C1 segment of cervical spinal cord (tissue), 14 donors: ENCODE measurements around the gene MIGA1.
"Not testable (repeated sequence)": the region's sequence is repeated elsewhere in the genome, so short reads cannot be mapped to it uniquely, and the experiment has no call there.

ENCODE experiments used
- DNase-seq, 14 donors: peaks; one replicate each; lab custom pipeline; 2025; lab: John Stamatoyannopoulos, UW

Gene MIGA1

DNA sequence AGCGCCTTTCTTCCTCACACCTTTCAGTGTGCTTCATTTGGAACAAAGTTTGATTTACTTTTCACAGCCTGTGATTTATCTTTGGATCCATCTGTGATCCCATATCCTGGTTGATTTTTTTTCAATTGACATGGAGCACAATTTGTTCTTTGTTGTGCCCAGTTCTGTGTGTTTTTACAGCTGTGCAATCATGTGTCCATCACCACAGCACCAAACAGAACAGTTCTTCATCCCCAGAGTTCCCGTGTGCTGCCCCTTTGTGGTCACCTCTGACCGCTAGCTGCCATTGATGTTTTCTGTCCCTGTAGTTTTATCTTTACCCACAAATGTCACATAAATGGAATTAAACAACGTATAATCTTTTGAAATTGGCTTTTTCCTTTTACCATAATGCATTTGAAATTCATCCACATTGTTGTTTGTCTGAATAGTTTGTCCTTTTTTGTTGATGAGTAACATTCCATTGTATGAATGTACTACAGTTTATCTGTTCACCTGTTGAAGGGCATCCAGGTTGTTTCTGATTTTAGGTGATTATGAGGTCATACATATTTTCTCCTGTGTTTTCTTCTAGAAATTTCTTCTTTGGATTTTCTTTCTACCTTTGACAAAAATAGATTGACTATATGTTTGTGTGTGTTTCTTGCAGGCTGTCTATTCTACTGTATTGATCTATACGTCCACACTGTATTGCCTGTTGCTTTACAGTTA is 17.4 kb downstream of the MIGA1 start:
- DNase-seq = peak in 10 of 14 donors; percentile 0 to 43 (median 24)

DNA sequence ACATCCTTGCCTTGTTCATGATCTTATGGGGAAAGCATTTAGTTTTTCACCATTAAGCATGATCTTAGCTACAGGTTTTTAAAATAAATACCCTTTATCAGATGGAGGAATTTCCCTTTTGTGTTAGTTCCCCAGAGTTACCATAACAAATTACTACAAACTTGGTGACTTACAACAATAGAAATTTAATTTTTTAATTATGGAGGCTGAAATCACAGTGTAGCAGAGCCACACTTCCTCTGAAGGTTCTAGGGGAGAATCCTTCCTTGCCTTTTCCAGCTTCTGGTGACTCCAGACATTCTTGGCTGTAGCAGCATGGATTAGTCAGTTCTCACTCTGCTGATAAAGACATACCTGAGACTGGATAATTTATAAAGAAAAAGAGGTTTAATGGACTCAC is 18.5 kb downstream of the MIGA1 start:
- no peak for DNase-seq

DNA sequence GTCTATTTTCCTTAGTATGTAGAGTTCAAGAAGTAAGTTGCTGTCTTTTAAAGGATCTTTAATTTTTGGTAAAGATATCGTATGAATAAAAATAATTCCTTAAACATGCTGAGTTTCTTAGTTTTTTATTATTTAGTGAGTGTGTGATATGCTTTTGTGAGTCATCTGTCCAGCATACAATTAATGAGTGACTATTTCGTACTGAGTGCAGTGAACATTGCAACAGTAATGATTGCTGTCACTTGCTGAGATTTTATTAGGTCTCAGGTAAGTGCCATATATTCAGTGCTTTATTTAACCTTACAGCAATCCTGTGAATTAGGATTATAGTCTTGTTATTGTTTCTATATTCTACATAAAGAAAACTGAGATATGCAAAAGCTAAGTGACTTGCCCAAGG is 22.6 kb downstream of the MIGA1 start:
- DNase-seq = no peak

DNA sequence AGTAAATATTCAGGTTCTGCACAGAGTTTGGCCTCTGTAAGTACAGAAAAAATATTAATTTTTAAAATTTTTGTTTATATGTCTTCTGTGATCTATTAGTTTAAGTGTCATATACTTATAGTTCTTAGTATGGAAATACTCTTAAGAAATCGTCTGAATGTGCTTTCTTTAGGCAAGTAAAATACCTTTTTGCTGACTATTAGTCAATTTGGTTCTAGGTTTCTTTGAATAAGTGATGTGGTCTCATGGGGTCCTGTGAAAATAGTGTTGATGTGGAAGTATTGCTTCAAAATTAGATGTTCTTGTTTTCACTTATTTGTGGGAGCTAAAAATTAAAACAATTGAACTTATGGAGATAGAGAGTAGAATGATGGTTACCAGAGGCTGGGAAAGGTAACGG is 23.9 kb downstream of the MIGA1 start:
- DNase-seq = no peak

DNA sequence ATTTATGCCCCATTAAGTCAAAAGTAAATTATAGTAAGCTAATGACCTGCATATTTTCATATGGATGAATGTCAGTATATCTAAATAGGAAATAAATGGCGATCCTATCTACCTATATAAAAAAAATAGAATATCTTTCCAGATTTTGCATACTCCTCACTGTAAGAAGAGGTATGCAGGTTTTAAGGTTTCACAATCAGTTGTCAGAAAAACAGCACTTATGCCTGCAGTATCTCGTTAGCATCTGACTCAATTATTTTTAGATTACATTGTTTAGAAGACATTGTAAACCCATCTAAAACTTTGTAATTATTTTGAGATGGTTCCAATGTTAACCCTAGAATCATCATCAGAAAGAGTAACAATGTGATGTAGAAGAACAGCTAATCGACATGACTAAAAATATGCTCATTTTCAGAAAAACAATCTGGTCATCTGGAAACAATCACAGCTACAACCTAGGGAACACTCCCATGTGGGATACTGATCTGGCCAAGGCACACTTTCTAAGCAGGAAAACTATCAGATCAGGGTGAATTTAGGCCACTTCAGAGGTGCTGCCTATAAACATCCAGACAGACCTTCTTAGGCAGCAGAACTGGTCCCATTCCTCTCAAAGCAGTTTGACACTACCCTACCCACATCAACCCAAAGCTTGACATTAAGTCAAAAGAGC is 30.5 kb downstream of the MIGA1 start:
- DNase-seq = not testable (repeated sequence)

DNA sequence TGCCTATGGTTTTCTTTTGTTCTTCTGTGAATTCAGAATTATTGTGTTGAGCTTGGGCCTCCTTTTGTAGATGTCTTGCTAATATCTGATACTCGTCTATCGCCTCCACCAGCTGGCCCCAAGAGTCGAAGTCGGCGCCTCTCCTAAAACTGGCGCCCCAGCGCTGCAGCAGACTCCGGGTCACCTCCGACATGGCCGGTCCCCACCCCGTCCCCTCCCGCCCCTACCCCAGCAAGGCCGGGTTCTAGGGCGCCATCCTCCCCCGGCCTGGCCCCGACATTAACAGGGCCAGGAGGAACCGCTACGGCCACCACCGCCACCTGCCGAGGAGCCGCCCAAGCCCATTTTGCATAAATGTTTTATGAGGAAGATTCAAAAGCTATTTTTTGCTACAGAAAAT is 32.1 kb downstream of the MIGA1 start:
- not testable (repeated sequence) for DNase-seq

DNA sequence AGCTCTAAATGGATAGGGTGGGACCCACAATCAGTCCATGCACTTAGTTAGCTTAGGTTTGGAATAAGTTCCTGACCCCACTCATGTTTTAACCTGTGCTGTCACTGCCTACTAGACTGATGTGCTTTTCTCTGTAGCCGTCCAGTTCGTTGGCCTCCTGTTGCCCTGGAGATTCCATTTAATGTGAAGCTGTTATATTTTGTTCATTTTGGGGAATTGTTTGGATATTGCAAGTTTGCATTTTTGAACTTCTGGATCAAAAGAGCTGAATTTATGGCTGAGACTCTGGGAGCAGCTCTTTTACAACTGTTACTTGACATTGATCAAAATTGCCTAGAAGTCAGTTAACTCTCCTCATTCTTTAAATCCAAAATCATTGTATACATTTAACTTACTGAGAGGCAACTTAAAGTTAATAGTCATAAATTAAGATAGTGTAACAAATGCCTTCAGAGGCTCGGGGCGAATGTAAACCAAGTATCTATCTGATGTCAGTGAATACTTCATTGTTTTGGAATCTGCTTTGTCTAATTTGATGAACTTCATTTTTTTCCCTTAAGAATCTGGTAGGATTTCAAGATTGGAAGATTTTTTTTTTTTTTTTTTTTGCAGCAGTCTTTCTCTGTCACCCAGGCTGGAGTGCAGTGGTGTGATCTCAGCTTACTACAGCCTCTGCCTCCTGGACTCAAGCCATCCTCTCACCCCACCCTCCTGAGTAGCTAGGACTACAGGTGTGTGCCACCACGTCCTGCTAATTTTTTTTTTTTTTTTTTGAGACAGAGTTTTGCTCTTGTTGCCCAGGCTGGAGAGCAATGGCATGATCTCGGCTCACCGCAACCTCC is 38.1 kb downstream of the MIGA1 start:
- DNase-seq = no peak

DNA sequence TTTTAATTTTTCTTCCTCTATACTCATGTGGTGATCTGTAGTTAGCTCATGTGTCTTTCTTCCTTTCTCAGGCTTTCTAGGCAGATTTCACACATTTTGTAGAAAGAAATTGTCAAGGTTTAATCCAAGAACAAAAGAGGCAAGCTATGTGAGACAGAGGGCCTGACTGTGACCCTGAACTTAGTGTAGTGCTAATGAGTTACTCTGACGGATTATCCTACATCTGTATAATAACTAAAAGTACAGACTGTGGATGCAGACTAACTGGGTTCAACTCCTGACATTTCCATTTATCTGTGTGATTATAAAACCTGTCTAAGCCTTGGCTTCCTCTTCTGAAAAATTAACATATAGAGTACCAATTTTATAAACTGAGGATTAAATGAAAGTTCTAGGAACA is 40.7 kb downstream of the MIGA1 start:
- DNase-seq = no peak

DNA sequence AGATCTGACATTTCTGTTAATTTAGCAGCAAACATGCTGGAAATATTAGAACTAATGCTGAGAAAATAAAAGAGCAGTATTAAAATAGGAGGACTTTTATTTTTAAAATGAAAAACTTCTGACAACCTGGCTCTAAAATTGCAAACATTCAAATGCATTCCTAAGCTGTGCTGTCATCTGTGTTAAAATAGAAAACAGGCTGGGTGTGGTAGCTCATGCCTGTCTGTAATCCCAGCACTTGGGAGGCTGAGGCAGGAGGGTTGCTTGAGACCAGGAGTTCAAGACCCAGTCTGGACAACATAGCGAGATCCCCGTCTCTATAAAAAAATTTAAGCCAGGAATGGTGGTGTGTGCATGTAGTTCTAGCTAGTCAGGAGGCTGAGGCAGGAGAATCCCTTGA is 44.6 kb downstream of the MIGA1 start:
- no peak for DNase-seq

DNA sequence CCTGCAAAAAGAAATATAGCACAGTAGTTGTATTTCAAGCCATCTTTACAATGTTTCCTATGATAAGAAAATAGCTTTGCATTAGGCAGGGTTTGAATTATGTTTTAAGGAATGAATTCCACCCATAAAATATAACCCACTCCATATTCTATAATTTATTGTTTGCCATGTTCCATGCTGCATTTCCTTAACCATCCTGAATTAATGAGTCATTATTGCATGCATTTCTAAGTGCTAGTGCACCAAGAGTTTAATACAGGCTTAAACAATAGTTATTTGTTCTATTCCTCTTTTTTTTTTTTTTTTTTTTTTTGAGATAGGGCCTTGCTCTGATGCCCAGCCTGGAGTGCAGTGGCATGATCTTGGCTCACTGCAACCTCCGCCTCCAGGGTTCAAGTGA is 45.2 kb downstream of the MIGA1 start:
- no peak for DNase-seq

DNA sequence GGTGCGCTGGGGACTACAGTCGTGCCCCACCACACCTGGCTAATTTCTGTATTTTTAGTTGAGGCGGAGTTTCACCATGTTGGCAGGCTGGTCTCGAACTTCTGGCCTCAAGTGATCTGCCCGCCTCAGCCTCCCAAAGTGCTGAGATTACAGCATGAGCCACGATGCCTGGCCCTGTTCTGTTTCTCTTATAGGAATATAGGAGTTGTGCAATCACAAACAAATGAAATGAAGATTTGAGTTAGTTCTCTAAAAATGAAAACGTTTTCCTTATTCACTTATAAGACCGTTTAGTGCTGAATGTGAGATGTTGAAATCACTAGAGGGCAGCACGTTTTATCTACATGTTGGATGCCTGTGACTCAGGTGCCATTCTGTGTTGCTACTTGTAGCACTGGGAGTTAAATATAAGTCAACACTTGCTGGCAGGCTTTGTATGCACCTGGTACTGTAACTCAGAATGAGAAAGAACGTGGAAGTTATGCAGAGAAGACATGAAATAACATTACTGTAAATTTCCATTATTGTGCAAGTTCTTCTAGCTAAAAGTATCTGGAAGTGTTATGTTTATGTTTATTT is 45.8 kb downstream of the MIGA1 start:
- no peak for DNase-seq

DNA sequence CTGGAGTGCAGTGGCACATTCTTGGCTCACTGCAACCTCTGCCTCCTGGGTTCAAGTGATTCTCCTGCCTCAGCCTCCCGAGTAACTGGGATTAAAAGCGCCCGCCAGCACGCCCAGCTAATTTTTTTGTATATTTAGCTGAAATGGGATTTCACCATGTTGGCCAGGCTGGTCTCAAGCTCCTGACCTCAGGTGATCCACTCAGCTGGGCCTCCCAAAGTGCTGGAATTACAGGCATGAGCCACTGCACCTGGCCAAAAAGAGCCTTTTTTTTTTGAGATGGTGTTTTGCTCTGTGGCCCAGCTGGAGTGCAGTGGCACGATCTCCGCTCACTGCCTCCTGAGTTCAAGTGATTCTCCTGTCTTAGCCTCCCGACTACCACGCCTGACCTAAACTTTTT is 47.4 kb downstream of the MIGA1 start:
- DNase-seq = not testable (repeated sequence)

DNA sequence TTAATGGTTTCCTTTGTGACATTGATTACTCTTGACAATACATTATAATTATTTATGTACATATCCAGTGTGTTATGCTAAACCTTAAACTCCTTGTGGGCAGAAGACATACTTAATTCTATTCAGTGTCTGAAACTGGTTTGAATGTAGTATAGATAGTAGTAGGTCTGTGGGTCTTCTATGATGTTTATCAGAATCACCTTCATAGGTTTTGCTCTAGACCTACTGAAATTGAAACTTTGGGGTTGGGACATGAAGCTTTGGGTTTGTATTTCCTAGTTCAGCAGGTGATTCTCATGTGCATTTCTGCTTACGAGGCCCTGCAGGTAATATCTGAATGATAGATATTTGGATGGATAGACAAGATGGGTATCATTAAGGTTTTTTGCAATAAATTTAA is 48.6 kb downstream of the MIGA1 start:
- no peak for DNase-seq

DNA sequence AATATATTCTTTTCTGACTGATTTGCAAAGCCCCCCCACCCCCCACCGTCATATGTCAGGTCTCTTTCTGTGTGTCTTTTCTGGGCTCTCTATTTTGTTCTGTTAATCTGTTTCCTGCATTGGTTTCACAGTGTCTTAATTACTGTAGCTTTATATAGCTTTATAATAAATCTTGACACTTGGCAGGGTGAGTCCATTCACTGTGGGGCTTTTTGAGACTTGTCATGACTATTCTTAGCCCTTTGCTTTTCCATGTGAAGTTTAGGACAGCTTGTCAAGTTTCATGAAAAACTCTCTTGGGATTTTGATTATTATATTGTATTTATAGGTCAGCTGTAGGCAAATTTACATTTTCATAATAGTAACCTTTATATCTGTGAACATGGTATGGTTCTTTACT is 50.4 kb downstream of the MIGA1 start:
- DNase-seq = no peak

DNA sequence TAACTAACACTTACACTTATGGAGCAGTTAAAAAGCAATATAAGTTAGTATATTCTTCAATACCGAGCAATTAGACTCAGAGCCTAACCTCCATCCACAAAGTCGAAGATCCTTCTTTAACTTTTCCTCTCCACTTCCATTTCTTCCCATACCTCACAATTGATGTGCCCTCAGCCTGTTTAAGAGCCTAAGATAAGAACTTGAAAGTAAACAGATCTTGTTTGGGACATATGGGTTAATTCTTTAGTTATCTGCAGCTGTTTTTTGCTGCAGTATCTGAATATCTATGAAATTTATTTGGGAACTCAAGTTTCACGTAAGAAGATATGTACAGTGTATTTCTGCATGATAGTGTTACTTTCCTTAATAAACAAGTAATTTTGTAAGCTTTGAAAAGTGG is 51.5 kb downstream of the MIGA1 start:
- no peak for DNase-seq

DNA sequence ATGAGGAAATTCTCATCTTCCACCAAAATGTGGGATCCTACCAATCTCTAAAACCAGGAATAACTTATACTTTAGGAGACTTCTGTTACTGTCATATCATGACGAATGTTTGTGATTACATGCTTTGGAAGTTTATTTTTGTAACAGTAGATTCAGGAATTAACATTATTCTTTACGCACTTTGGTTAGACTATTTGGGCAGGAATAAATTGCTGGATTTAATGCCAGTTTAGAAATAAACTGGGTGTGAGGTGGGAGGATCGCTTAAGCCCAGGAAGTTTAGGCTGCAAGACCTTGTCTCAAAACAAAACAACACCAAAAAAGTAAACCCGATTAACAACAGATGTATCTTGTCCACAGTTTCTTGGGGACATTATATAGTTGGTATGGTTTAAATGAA is 52.1 kb downstream of the MIGA1 start:
- DNase-seq = no peak

DNA sequence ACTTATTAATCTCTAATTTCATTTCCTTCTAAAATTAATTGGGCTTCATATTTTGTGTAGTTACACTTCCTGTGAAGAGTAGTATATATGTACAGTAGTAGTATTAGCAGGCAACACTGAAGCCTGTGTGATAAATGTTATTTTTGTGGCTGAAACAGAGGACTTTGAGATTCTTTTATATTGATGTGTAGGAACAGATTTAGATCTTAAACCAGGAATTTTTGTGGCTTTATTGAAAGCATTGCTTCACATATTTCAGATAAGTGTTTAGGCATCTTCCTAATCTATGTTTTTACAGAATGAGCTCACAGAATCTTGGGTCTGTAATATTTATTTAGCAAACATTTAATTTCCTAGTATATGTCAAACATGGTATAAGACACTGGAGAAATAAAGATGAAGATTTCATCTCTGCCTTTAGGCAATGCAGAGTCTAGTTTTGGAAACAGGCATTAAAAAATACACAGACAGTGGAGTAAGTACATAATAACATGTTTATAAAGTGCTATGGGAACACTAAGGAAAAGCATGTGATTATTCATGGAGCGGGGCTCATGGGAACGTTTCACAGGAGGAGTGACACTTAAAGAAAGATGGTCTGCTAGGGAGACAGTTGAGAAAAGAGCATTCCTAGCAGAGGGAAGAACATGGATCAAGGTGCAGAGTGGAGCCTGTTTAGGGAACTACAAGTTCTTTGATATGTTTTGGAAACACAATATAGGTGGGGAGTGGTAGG is 52.7 kb downstream of the MIGA1 start:
- DNase-seq = no peak

DNA sequence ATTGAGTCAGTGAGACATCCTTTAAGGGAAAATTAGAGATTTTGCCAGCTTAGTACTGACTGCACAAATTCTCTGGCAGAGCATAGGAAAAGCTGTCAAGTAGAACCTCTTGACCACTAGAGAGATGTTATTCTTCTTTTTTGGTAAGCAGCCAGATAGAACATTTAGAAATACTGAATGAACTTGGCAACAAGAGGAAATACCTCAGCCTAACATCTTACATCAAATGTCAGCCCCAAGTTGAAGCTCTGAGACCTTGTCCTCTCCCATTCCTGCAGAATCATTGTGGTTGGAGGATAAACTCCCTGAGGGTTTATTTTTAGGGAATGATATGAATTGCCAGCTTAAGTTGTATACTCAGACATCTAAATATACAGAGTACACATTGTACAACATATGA is 53.5 kb downstream of the MIGA1 start:
- peak in 1 of 14 donors; percentile 23 for DNase-seq

DNA sequence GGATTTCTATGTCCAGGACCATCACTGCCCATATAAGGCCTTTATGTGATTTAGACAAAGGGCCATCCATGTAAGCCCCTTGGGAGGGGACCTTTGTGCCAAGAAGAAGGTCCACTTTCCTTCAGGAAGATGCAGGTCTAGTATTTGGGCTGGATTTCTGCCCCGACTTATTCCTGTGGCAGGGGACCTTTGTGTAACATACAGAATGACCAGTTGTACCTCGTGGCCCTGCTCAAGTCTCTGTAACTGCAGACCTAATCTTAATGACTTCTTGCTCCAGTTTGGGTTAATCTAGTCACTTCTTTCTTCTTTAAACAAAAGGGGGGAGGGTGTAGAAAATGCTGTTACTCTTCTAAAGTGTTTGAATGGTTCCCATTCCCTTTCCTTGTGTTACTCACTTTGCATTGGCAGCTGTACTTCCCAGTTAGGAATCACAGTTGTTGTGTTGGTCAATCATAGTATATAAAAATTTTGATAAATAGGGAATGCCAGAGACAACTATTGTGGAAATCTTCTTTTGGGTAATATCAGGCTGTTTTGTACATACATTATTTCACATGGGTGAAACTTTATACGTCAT is 54.2 kb downstream of the MIGA1 start:
- DNase-seq = peak in 1 of 14 donors; percentile 1

DNA sequence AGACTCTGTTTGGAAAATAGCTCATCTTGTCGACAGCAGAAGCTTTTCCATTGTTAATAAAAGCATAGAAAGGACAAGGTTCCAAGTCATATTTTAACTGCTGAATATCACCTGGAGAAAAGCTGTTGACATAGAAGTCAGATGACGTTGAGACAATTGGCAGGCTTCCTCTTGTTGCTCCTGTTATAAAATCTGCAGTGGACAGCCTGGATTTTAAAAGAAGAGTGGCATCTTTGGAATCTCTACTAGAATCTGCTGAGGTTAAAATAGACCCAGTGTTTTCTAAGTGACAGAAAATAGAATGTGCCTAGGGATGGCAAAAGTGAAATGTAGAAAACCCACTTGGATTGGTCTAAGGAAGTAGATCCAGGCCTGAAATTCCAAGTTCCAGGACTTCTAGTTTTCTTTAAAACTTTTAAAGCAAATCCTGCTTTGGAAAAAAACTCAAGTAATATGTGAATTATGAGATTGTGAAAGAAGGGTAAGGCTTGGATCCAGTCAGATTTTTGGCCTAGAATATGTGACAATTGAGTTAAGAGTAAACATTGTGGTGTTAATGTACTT is 55.4 kb downstream of the MIGA1 start:
- DNase-seq = no peak

DNA sequence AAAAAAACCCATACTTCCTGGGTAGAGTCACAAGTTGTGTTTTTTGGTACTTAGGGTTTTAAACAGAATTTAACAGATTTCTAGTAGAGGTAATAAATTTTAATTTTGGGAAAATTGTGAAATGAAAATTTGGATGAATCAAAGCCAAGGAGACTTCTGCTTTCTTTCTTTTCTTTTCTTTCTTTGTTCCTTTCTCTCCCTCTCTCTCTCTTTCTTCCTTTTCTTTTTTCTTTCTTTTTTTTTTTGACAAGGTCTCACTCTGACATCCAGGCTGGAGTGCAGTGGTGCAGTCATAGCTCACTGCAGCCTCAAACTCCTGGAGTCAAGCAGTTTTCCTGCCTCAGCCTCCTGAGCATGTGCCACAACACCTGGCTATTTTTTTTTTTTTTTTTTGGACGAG is 62.1 kb downstream of the MIGA1 start:
- no peak for DNase-seq
